HEK293 (cell line): ENCODE data around the gene GTSE1.

Source experiments
- CTCF ChIA-PET: fragments of 350-600 bp; formaldehyde crosslinking; extraction: SDS; loops from one replicate; lab custom pipeline; 2021; ENCODE audit warnings: antibody characterized with exemption; lab: Yijun Ruan, JAX
- POLR2A ChIA-PET: fragments of 300-600 bp; formaldehyde crosslinking; extraction: SDS; loops from one replicate; lab custom pipeline; 2020; ENCODE audit warnings: antibody characterized with exemption, inconsistent platforms; lab: Yijun Ruan, JAX
- H3K27ac ChIP-seq: fragments of 200-500 bp; sonication (Bioruptor generic); 2 replicates; pipeline ENCODE4 v1.5.1; 2014; ENCODE audit warnings: low read depth, low read length, control low read depth, inconsistent platforms; ENCODE audit errors: extremely low read depth
- H3K36me3 ChIP-seq, 2 experiments: fragments of 200-500 bp in 1 of 2; sonication (Bioruptor generic) in 1 of 2; 1 replicate in 1 of 2; 2 replicates in 1 of 2; pipeline ENCODE4 v1.5.1; 2014 to 2017; ENCODE audit warnings: inconsistent platforms in 2 of 2, low read length in 2 of 2; ENCODE audit not compliant: control insufficient read depth in 2 of 2, insufficient read depth in 1 of 2
- H3K4me1 ChIP-seq: fragments of 200-500 bp; sonication (Bioruptor generic); 2 replicates; pipeline ENCODE4 v1.5.1; 2014; ENCODE audit warnings: mild to moderate bottlenecking, low read length, inconsistent platforms; ENCODE audit not compliant: control insufficient read depth, insufficient read depth
- H3K4me3 ChIP-seq: 2 replicates; pipeline ENCODE4 v1.5.1; 2011; ENCODE audit warnings: low read depth, mild to moderate bottlenecking, control low read depth, low read length, moderate library complexity
- H3K9me3 ChIP-seq: fragments of 200-500 bp; sonication (Bioruptor generic); 2 replicates; pipeline ENCODE4 v1.5.1; 2014; ENCODE audit warnings: low read depth, low read length, inconsistent platforms; ENCODE audit not compliant: control insufficient read depth, insufficient read depth
- PATZ1 ChIP-seq: fragments of 450-650 bp; formaldehyde crosslinking; IDR thresholded peaks from 2 replicates; pipeline ENCODE4 v1.5.1; 2016; ENCODE audit warnings: missing biosample characterization, missing genetic modification characterization
- PBX3 ChIP-seq: sonication (generic); formaldehyde crosslinking; IDR thresholded peaks from 2 replicates; pipeline ENCODE4 v1.8.1; 2022; ENCODE audit warnings: mild to moderate bottlenecking, moderate library complexity, missing genetic modification reagents
- SCRT2 ChIP-seq: fragments of 450-650 bp; formaldehyde crosslinking; IDR thresholded peaks from 2 replicates; pipeline ENCODE4 v1.5.1; 2016; ENCODE audit warnings: missing biosample characterization, missing genetic modification characterization
- ZBTB48 ChIP-seq: fragments of 450-650 bp; formaldehyde crosslinking; IDR thresholded peaks from 2 replicates; pipeline ENCODE4 v1.5.1; 2016; ENCODE audit warnings: missing biosample characterization, missing genetic modification characterization
- ZBTB6 ChIP-seq: fragments of 450-650 bp; formaldehyde crosslinking; IDR thresholded peaks from 2 replicates; pipeline ENCODE4 v1.5.1; 2017; ENCODE audit warnings: missing biosample characterization, missing genetic modification characterization
- ZFHX2 ChIP-seq: fragments of 450-650 bp; formaldehyde crosslinking; conservative IDR thresholded peaks from 2 replicates; pipeline ENCODE4 v1.5.1; 2016; ENCODE audit warnings: missing biosample characterization, missing genetic modification characterization
- ZNF112 ChIP-seq: fragments of 450-650 bp; formaldehyde crosslinking; IDR thresholded peaks from 2 replicates; pipeline ENCODE4 v1.5.0; 2017; ENCODE audit warnings: missing biosample characterization, missing genetic modification characterization
- ZNF239 ChIP-seq: fragments of 450-650 bp; formaldehyde crosslinking; IDR thresholded peaks from 2 replicates; pipeline ENCODE4 v1.5.1; 2016; ENCODE audit warnings: missing biosample characterization, missing genetic modification characterization
- ZNF37A ChIP-seq: fragments of 450-650 bp; IDR thresholded peaks from 2 replicates; pipeline ENCODE4 v1.5.1; 2018; ENCODE audit warnings: missing biosample characterization, missing genetic modification characterization
- ZNF404 ChIP-seq: fragments of 450-650 bp; formaldehyde crosslinking; IDR thresholded peaks from 2 replicates; pipeline ENCODE4 v1.5.1; 2017; ENCODE audit warnings: missing biosample characterization, missing genetic modification characterization
- ZNF416 ChIP-seq: fragments of 450-650 bp; formaldehyde crosslinking; IDR thresholded peaks from 2 replicates; pipeline ENCODE4 v1.5.1; 2016; ENCODE audit warnings: missing biosample characterization, missing genetic modification characterization
- ZNF514 ChIP-seq: fragments of 450-650 bp; formaldehyde crosslinking; IDR thresholded peaks from 2 replicates; pipeline ENCODE4 v1.5.1; 2016; ENCODE audit warnings: missing biosample characterization, missing genetic modification characterization
- ZNF658 ChIP-seq: fragments of 450-650 bp; formaldehyde crosslinking; IDR thresholded peaks from 2 replicates; pipeline ENCODE4; 2016; ENCODE audit warnings: missing biosample characterization, missing genetic modification characterization
- ZNF660 ChIP-seq: fragments of 450-650 bp; IDR thresholded peaks from 2 replicates; pipeline ENCODE4 v1.5.1; 2018; ENCODE audit warnings: missing biosample characterization, mild to moderate bottlenecking, missing genetic modification characterization
- ZNF670 ChIP-seq: fragments of 450-650 bp; formaldehyde crosslinking; IDR thresholded peaks from 2 replicates; pipeline ENCODE4 v1.5.1; 2016; ENCODE audit warnings: missing biosample characterization, missing genetic modification characterization, low read depth
- TF ChIP-seq, protein P1 (sequence below): fragments of 450-650 bp; formaldehyde crosslinking; IDR thresholded peaks from 2 replicates; pipeline ENCODE4 v1.5.1; 2016; ENCODE audit warnings: missing biosample characterization, missing genetic modification characterization
- TF ChIP-seq, protein P2 (sequence below): fragments of 450-650 bp; formaldehyde crosslinking; IDR thresholded peaks from 2 replicates; pipeline ENCODE4 v1.5.1; 2017; ENCODE audit warnings: missing biosample characterization, mild to moderate bottlenecking, missing genetic modification characterization, moderate library complexity
- TF ChIP-seq, protein P3 (sequence below): fragments of 450-650 bp; formaldehyde crosslinking; IDR thresholded peaks from 2 replicates; pipeline ENCODE4 v1.5.1; 2016; ENCODE audit warnings: missing biosample characterization, missing genetic modification characterization
- TF ChIP-seq, protein P4 (sequence below): fragments of 450-650 bp; formaldehyde crosslinking; IDR thresholded peaks from 2 replicates; pipeline ENCODE4 v1.5.1; 2016; ENCODE audit warnings: missing biosample characterization, missing genetic modification characterization

The GTSE1 gene

GRCh38 chr22:46292732-46293131, 3.9 kb upstream of the GTSE1 start:
- no peak for TF ChIP-seq ZBTB6 (tag by site-specific recombination)
- TF ChIP-seq ZNF670 (tag by site-specific recombination) = no peak
- TF ChIP-seq SCRT2 (tag by site-specific recombination) = no peak
- no peak for TF ChIP-seq ZNF660 (tag by site-specific recombination)
- TF ChIP-seq, protein P1, sequence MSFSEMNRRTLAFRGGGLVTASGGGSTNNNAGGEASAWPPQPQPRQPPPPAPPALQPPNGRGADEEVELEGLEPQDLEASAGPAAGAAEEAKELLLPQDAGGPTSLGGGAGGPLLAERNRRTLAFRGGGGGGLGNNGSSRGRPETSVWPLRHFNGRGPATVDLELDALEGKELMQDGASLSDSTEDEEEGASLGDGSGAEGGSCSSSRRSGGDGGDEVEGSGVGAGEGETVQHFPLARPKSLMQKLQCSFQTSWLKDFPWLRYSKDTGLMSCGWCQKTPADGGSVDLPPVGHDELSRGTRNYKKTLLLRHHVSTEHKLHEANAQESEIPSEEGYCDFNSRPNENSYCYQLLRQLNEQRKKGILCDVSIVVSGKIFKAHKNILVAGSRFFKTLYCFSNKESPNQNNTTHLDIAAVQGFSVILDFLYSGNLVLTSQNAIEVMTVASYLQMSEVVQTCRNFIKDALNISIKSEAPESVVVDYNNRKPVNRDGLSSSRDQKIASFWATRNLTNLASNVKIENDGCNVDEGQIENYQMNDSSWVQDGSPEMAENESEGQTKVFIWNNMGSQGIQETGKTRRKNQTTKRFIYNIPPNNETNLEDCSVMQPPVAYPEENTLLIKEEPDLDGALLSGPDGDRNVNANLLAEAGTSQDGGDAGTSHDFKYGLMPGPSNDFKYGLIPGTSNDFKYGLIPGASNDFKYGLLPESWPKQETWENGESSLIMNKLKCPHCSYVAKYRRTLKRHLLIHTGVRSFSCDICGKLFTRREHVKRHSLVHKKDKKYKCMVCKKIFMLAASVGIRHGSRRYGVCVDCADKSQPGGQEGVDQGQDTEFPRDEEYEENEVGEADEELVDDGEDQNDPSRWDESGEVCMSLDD (tag by site-specific recombination) = no peak
- no peak for TF ChIP-seq ZNF416 (tag by site-specific recombination)
- TF ChIP-seq PBX3 (CRISPR knock-in tag) = no peak
- TF ChIP-seq ZFHX2 (tag by site-specific recombination) = no peak
- TF ChIP-seq ZNF239 (tag by site-specific recombination) = no peak
- TF ChIP-seq ZNF37A (tag by site-specific recombination) = no peak
- TF ChIP-seq ZNF404 (tag by site-specific recombination) = no peak
- TF ChIP-seq ZNF658 (tag by site-specific recombination) = no peak
- TF ChIP-seq, all 188 proteins: peak for 0
- Histone ChIP-seq H3K27ac (no peak overlapping the region), H3K36me3 (peaks cover 10 to 57% of the 10 kb centered on the region in 2 experiments; a peak in 2 of 3 replicates), H3K9me3 (no peaks in the 10 kb centered on the region), H3K4me1 (peaks cover 8% of the 10 kb centered on the region), H3K4me3 (no peak overlapping the region)
- ChIA-PET POLR2A (interaction anchor here (1.4 kb wide), 1 partner anchor 42 kb away, joined by 3 read pairs; the partner anchor contains the start of gene CDPF1), CTCF (no interaction called here)

DNA sequence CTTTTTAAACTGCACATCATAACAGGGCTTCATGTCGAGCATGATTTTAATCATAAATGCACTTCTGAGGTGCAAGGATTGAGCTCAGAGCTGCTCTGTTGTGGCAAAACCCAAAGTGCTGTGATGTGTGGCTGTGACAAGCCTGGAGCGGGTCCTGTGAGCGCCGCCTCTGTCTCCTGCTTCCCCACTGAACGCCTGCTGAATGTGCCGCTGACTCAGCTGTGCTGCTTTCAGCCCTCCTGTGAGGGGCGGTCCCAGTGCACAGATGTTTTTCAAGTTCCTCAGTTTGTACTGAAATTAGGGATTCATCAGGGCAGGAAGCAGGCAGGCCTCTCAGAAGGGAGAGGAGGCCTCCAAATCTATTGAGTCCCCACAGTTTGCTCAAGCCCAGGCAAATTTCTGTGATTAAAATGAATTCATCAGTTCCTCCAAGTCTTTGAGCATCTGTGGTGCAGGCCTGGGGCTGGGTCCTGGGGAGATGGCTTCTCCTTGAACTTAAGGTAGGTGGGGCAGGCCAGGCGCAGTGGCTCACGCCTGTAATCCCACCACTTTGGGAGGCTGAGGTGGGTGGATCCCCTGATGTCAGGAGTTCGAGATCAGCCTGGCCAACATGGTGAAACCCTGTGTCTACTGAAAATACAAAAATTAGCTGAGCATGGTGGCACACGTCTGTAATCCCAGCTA, 3.0 kb upstream of the GTSE1 start:
- Histone ChIP-seq H3K4me1 (peaks cover 8% of the 10 kb centered on the region), H3K36me3 (peaks cover 20 to 57% of the 10 kb centered on the region in 2 experiments; a peak in 2 of 3 replicates), H3K4me3 (no peak overlapping the region)
- TF ChIP-seq ZNF37A (tag by site-specific recombination) = no peak
- no peak for TF ChIP-seq PATZ1 (tag by site-specific recombination)
- no peak for TF ChIP-seq ZBTB48 (tag by site-specific recombination)
- no peak for TF ChIP-seq ZNF514 (tag by site-specific recombination)
- TF ChIP-seq, protein P2, sequence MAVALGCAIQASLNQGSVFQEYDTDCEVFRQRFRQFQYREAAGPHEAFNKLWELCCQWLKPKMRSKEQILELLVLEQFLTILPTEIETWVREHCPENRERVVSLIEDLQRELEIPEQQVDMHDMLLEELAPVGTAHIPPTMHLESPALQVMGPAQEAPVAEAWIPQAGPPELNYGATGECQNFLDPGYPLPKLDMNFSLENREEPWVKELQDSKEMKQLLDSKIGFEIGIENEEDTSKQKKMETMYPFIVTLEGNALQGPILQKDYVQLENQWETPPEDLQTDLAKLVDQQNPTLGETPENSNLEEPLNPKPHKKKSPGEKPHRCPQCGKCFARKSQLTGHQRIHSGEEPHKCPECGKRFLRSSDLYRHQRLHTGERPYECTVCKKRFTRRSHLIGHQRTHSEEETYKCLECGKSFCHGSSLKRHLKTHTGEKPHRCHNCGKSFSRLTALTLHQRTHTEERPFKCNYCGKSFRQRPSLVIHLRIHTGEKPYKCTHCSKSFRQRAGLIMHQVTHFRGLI (tag by site-specific recombination) = no peak
- no peak for TF ChIP-seq ZNF112 (tag by site-specific recombination)
- TF ChIP-seq, protein P3, sequence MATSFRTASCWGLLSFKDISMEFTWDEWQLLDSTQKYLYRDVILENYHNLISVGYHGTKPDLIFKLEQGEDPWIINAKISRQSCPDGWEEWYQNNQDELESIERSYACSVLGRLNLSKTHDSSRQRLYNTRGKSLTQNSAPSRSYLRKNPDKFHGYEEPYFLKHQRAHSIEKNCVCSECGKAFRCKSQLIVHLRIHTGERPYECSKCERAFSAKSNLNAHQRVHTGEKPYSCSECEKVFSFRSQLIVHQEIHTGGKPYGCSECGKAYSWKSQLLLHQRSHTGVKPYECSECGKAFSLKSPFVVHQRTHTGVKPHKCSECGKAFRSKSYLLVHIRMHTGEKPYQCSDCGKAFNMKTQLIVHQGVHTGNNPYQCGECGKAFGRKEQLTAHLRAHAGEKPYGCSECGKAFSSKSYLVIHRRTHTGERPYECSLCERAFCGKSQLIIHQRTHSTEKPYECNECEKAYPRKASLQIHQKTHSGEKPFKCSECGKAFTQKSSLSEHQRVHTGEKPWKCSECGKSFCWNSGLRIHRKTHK (tag by site-specific recombination) = no peak
- TF ChIP-seq, protein P4, sequence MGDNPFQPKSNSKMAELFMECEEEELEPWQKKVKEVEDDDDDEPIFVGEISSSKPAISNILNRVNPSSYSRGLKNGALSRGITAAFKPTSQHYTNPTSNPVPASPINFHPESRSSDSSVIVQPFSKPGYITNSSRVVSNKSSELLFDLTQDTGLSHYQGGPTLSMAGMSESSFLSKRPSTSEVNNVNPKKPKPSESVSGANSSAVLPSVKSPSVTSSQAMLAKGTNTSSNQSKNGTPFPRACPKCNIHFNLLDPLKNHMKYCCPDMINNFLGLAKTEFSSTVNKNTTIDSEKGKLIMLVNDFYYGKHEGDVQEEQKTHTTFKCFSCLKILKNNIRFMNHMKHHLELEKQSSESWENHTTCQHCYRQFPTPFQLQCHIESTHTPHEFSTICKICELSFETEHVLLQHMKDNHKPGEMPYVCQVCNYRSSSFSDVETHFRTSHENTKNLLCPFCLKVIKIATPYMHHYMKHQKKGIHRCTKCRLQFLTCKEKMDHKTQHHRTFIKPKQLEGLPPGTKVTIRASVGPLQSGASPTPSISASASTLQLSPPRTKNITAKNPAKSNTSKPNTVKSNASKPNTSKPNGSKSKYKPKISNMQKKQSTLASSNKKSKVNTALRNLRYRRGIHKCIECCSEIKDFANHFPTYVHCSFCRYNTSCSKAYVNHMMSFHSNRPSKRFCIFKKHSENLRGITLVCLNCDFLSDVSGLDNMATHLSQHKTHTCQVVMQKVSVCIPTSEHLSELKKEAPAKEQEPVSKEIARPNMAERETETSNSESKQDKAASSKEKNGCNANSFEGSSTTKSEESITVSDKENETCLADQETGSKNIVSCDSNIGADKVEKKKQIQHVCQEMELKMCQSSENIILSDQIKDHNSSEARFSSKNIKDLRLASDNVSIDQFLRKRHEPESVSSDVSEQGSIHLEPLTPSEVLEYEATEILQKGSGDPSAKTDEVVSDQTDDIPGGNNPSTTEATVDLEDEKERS (tag by site-specific recombination) = no peak
- TF ChIP-seq, all 188 proteins: peak for 0
- no peak overlapping the region for H3K27ac ChIP-seq
- CTCF ChIA-PET = interaction anchor here (0.7 kb wide), 1 partner anchor 173 kb away, joined by 6 read pairs; no protein-coding TSS in a partner anchor
- POLR2A ChIA-PET = interaction anchor here (1.4 kb wide), 1 partner anchor 43 kb away, joined by 3 read pairs; the partner anchor contains the start of gene CDPF1
- no peaks in the 10 kb centered on the region for H3K9me3 ChIP-seq
